SU-DHL-6 (cell line): Measurements from ENCODE around the gene RAD9B.

Source experiments
- EZH2phosphoT487 ChIP-seq: fragments of 200-600 bp; sonication (generic), shearing (Covaris generic); conservative IDR thresholded peaks from 2 replicates; pipeline ENCODE4 v1.6.1; 2018; ENCODE audit warnings: mild to moderate bottlenecking, antibody characterized with exemption, low read length, moderate library complexity, mixed read lengths
- TF ChIP-seq, protein P1 (sequence below): fragments of 200-600 bp; sonication (generic); IDR thresholded peaks from one replicate; pipeline ENCODE4 v1.5.1; 2017; ENCODE audit warnings: antibody characterized with exemption, mild to moderate bottlenecking, low read length, moderate library complexity; ENCODE audit not compliant: insufficient read depth, poor library complexity, severe bottlenecking

DNA sequence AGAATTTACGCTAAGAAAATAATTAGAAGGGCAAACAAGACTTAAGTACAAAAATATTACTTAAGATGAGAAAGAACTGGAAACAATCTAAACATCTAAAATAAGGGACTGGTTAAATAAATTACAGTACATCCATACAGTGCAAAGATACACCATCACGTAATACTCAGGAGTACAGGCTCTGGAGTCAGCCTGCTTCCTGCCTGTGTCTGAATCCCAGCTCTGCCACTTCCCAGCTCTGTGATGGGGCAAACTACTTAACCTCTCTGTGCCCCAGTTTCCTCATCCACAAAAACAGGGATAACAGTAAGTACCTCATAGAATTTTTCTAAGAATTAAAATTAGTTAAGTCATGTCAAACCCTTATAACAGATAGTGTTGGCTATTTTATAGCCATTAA lies 45.0 kb downstream of the RAD9B start:
- TF ChIP-seq, protein P1, sequence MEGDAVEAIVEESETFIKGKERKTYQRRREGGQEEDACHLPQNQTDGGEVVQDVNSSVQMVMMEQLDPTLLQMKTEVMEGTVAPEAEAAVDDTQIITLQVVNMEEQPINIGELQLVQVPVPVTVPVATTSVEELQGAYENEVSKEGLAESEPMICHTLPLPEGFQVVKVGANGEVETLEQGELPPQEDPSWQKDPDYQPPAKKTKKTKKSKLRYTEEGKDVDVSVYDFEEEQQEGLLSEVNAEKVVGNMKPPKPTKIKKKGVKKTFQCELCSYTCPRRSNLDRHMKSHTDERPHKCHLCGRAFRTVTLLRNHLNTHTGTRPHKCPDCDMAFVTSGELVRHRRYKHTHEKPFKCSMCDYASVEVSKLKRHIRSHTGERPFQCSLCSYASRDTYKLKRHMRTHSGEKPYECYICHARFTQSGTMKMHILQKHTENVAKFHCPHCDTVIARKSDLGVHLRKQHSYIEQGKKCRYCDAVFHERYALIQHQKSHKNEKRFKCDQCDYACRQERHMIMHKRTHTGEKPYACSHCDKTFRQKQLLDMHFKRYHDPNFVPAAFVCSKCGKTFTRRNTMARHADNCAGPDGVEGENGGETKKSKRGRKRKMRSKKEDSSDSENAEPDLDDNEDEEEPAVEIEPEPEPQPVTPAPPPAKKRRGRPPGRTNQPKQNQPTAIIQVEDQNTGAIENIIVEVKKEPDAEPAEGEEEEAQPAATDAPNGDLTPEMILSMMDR = no peak
- TF ChIP-seq EZH2phosphoT487 = no peak
